ENCODE measurements around the gene ATG7. TPM values are rescaled to one million over a fixed set of nuclear protein-coding genes. Genes with fewer than 3 reads are reported as not detected.

The ATG7 gene
- total RNA-seq, 1 experiment from 2014 or later: 50.9 TPM

DNA sequence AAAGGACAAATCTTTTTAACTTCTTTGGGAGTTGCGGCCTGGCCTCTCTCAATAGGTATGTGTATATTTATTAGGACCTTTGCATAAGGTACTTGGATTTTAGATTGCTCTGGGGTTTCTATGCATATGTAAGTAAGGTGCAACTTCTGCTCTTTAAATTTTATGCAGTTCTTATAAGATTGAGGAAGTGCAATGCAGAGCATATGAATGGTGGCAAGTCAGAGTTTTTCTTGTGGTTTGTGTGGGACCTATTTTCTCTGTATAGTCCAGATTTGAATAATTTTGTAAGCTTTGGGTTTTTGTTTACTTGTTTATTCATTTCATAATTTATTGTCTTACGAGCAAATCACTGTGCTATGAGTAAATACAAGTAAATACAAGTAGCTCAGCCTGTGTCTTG lies 101.5 kb downstream of the ATG7 start:
- no peaks in the 10 kb centered on the region for H3K79me2 ChIP-seq (ENCODE audit: low read length)
- no peaks in the 10 kb centered on the region for H4K20me1 ChIP-seq (ENCODE audit: insufficient read depth, low read depth, low read length)
- peak overlapping the region; percentile 95 for H3K27ac ChIP-seq (ENCODE audit: low read length)
- no peaks in the 10 kb centered on the region for H3K36me3 ChIP-seq (ENCODE audit: insufficient read depth, low read length)
- no peaks in the 10 kb centered on the region for H3K9me3 ChIP-seq (ENCODE audit: low read length)
- H3K4me3 ChIP-seq (ENCODE audit: low read length): peak overlapping the region; percentile 8; the same call in 1 of the 2 replicates
- H2AFZ ChIP-seq (ENCODE audit: low read length): peak overlapping the region; percentile 64; the same call in 1 of the 2 replicates
- peaks cover 23% of the 10 kb centered on the region for H3K4me1 ChIP-seq (ENCODE audit: low read length)
- no peaks in the 10 kb centered on the region for H3K27me3 ChIP-seq (ENCODE audit: low read length)
- H3K9ac ChIP-seq (ENCODE audit: low read length): peak overlapping the region; percentile 54
- peak overlapping the region; percentile 64 for H3K4me2 ChIP-seq (ENCODE audit: low read depth, low read length, poor library complexity, severe bottlenecking)
- H3K9me2 ChIP-seq (replicated peaks; ENCODE audit: insufficient read depth, low read length): no peaks in the 10 kb centered on the region
- peak; percentile 54 for DNase-seq

DNA sequence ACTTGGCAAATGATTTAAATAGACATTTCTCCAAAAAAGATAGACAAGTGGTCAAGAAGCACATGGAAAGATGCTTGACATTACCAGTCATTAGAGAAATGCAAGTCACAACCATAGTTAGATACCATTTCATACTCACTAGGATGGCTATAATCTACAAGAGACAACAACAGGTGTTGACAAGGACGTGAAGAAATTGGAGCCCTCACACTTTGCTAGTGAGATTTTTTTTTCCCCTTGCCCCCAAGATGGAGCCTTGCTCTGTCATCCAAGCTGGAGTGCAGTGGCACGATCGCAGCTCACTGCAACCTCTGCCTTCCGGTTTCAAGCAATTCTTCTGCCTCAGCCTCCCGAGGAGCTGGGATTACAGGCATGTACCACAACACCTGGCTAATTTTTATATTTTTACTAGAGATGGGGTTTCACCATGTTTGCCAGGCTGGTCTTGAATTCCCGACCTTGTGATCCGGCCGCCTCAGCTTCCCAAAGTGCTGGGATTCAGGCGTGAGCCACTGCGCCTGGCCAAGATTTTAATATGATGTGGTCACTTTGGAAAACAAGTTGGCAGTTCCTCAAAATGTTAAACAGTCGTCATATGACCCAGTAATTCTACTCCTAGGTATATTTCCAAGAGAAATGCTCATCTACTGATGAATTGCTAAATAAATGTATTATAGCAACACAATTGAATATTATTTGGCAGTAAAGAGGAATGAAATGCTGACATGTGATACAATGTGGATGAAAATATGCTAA lies 103.3 kb downstream of the ATG7 start:
- H3K9me3 ChIP-seq (ENCODE audit: low read length): no peaks in the 10 kb centered on the region
- peak overlapping the region; percentile 30 for H3K27ac ChIP-seq (ENCODE audit: low read length)
- no peak overlapping the region for H3K9ac ChIP-seq (ENCODE audit: low read length)
- no peaks in the 10 kb centered on the region for H3K36me3 ChIP-seq (ENCODE audit: insufficient read depth, low read length)
- H4K20me1 ChIP-seq (ENCODE audit: insufficient read depth, low read depth, low read length): no peaks in the 10 kb centered on the region
- peaks cover 37% of the 10 kb centered on the region for H3K4me1 ChIP-seq (ENCODE audit: low read length)
- no peaks in the 10 kb centered on the region for H3K9me2 ChIP-seq (replicated peaks; ENCODE audit: insufficient read depth, low read length)
- no peak overlapping the region for H2AFZ ChIP-seq (ENCODE audit: low read length)
- no peak for DNase-seq
- no peaks in the 10 kb centered on the region for H3K27me3 ChIP-seq (ENCODE audit: low read length)
- H3K4me3 ChIP-seq (ENCODE audit: low read length): no peak overlapping the region
- H3K4me2 ChIP-seq (ENCODE audit: low read depth, low read length, poor library complexity, severe bottlenecking): no peak overlapping the region
- no peaks in the 10 kb centered on the region for H3K79me2 ChIP-seq (ENCODE audit: low read length)

DNA sequence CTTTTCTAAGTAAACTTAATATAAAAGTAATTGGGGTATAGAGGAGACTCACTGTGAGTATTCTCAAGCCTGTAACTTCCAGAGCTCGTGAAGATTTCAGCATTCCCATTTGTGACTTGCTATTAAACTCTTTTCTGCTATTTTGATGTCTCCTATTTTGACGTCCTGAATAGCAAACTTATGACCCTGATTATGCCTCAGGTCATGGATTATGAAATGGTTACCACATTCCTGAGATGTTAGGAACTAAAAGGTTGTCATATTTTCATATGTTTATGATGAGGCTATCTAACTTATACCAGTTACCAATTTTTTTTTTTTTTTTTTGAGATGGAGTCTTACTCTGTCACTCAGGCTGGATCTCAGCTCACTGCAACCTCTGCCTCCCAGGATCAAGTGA lies 105.5 kb downstream of the ATG7 start:
- Histone ChIP-seq H3K9me3 (ENCODE audit: low read length) (no peaks in the 10 kb centered on the region), H3K9me2 (replicated peaks; ENCODE audit: insufficient read depth, low read length) (no peaks in the 10 kb centered on the region), H3K36me3 (ENCODE audit: insufficient read depth, low read length) (no peaks in the 10 kb centered on the region), H3K9ac (ENCODE audit: low read length) (no peak overlapping the region), H3K79me2 (ENCODE audit: low read length) (0 out of 2 replicates have a peak, but pooled peaks cover 3% of the 10 kb centered on the region), H4K20me1 (ENCODE audit: insufficient read depth, low read depth, low read length) (no peaks in the 10 kb centered on the region), H3K4me1 (ENCODE audit: low read length) (peaks cover 56% of the 10 kb centered on the region), H3K27ac (ENCODE audit: low read length) (peak overlapping the region; percentile 37; the same call in 1 of the 2 replicates), H2AFZ (ENCODE audit: low read length) (no peak overlapping the region), H3K27me3 (ENCODE audit: low read length) (no peaks in the 10 kb centered on the region), H3K4me3 (ENCODE audit: low read length) (no peak overlapping the region), H3K4me2 (ENCODE audit: low read depth, low read length, poor library complexity, severe bottlenecking) (no peak overlapping the region)
- DNase-seq: no peak

DNA sequence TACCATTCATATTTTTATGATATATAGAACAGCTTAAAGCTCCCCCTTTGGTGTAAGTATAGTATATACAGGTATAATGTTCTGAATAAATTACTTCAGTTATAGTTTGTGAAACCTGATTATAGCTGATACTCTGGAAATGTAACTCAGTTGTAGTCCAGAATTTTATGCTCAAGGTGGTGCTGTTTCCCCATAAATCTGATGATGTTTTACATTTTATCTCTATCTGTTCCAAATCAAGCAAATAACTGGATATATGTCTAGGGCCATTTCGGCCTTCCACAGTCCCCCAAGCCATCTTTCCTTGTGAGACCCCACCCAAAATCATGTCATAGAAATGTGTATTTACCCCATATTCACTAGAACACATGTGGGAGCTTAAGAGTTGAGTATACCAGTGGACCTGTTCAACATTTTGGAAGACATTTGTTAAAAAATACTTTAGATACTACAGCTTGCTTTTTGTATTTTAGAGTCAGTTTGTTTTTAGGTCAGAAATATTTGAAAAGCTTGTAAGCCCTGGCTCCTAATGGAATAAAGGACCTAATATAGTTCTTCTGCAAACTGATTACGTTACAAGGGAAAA lies 107.1 kb downstream of the ATG7 start:
- H4K20me1 ChIP-seq (ENCODE audit: insufficient read depth, low read depth, low read length): no peaks in the 10 kb centered on the region
- H3K9ac ChIP-seq (ENCODE audit: low read length): no peak overlapping the region
- no peak overlapping the region for H2AFZ ChIP-seq (ENCODE audit: low read length)
- peak; percentile 86 for DNase-seq
- H3K27me3 ChIP-seq (ENCODE audit: low read length): no peaks in the 10 kb centered on the region
- no peaks in the 10 kb centered on the region for H3K9me2 ChIP-seq (replicated peaks; ENCODE audit: insufficient read depth, low read length)
- H3K4me1 ChIP-seq (ENCODE audit: low read length): peaks cover 55% of the 10 kb centered on the region
- H3K4me2 ChIP-seq (ENCODE audit: low read depth, low read length, poor library complexity, severe bottlenecking): no peak overlapping the region
- no peaks in the 10 kb centered on the region for H3K36me3 ChIP-seq (ENCODE audit: insufficient read depth, low read length)
- H3K9me3 ChIP-seq (ENCODE audit: low read length): no peaks in the 10 kb centered on the region
- H3K27ac ChIP-seq (ENCODE audit: low read length): peak overlapping the region; percentile 92
- H3K4me3 ChIP-seq (ENCODE audit: low read length): no peak overlapping the region
- H3K79me2 ChIP-seq (ENCODE audit: low read length): 0 out of 2 replicates have a peak, but pooled peaks cover 3% of the 10 kb centered on the region

DNA sequence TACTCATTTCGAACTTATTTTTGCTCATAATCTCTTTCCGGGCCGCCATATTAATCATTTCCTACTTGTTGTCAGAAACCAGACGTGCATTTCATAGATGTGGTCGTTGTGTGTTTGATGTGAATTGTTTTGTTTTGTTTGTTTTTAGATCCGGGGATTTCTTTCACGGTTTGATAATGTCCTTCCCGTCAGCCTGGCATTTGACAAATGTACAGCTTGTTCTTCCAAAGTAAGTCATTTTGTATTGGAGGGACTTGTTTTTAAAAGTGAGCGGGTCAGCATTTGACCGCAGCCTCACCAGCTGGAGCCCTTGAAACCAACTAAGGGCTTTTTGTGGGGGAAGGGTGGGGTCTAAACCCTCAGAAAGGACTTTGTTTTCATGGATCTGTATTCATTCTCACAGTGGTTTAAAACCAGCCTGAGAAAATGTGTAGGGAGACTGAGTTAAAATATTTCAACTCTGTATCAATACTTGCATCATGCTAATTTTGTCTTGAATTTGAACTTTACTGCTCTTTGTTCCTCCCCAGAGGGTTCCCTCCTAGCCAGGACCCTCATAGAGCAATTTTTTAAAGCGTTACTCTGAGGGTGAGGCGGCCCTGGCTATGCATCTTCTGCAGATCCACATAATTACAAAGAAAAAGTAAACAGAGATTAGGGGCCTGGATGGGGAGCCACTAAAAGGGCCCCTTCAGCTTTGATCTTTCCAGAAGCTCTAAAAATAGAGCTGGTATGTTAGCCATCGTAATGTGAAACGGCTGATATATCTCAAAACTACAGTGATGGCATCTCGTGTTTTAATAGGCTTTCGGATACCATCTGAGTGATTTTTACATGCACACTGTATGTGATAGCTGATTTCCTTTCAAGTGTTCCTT lies 107.9 kb downstream of the ATG7 start:
- Histone ChIP-seq H3K9me2 (replicated peaks; ENCODE audit: insufficient read depth, low read length) (no peaks in the 10 kb centered on the region), H3K27me3 (ENCODE audit: low read length) (no peaks in the 10 kb centered on the region), H2AFZ (ENCODE audit: low read length) (no peak overlapping the region), H4K20me1 (ENCODE audit: insufficient read depth, low read depth, low read length) (no peaks in the 10 kb centered on the region), H3K4me2 (ENCODE audit: low read depth, low read length, poor library complexity, severe bottlenecking) (peak overlapping the region; percentile 69), H3K9ac (ENCODE audit: low read length) (peak overlapping the region; percentile 50), H3K4me3 (ENCODE audit: low read length) (peak overlapping the region; percentile 38; the same call in 1 of the 2 replicates), H3K27ac (ENCODE audit: low read length) (peak overlapping the region; percentile 92), H3K4me1 (ENCODE audit: low read length) (peaks cover 58% of the 10 kb centered on the region), H3K9me3 (ENCODE audit: low read length) (no peaks in the 10 kb centered on the region), H3K36me3 (ENCODE audit: insufficient read depth, low read length) (no peaks in the 10 kb centered on the region), H3K79me2 (ENCODE audit: low read length) (0 out of 2 replicates have a peak, but pooled peaks cover 3% of the 10 kb centered on the region)
- DNase-seq: no peak

DNA sequence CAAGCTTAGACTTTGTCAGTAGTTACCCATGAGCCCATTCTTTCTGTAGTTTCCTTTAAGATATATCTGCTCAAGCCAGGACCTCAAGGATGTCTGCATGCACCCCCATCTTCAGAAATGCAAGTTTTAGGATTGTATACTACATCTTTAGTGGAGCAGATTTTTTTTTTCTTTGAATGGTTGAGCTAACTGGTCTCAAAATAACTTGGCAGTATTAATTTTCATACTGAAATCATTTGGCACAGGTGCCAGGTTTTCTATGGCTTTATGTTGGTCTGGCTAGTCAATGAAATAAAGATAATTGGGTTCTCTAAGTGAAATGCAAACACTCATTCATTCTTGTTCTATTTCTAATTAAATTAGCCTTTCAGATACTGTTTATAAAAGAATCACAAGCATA lies 108.9 kb downstream of the ATG7 start:
- peaks cover 58% of the 10 kb centered on the region for H3K4me1 ChIP-seq (ENCODE audit: low read length)
- peak overlapping the region; percentile 69 for H3K4me2 ChIP-seq (ENCODE audit: low read depth, low read length, poor library complexity, severe bottlenecking)
- no peaks in the 10 kb centered on the region for H3K9me2 ChIP-seq (replicated peaks; ENCODE audit: insufficient read depth, low read length)
- DNase-seq: peak; percentile 71
- no peaks in the 10 kb centered on the region for H4K20me1 ChIP-seq (ENCODE audit: insufficient read depth, low read depth, low read length)
- H3K27me3 ChIP-seq (ENCODE audit: low read length): no peaks in the 10 kb centered on the region
- peak overlapping the region; percentile 38 for H3K4me3 ChIP-seq (ENCODE audit: low read length)
- peak overlapping the region; percentile 92 for H3K27ac ChIP-seq (ENCODE audit: low read length)
- no peak overlapping the region for H2AFZ ChIP-seq (ENCODE audit: low read length)
- no peaks in the 10 kb centered on the region for H3K36me3 ChIP-seq (ENCODE audit: insufficient read depth, low read length)
- peak overlapping the region; percentile 50 for H3K9ac ChIP-seq (ENCODE audit: low read length)
- 0 out of 2 replicates have a peak, but pooled peaks cover 3% of the 10 kb centered on the region for H3K79me2 ChIP-seq (ENCODE audit: low read length)
- no peaks in the 10 kb centered on the region for H3K9me3 ChIP-seq (ENCODE audit: low read length)

DNA sequence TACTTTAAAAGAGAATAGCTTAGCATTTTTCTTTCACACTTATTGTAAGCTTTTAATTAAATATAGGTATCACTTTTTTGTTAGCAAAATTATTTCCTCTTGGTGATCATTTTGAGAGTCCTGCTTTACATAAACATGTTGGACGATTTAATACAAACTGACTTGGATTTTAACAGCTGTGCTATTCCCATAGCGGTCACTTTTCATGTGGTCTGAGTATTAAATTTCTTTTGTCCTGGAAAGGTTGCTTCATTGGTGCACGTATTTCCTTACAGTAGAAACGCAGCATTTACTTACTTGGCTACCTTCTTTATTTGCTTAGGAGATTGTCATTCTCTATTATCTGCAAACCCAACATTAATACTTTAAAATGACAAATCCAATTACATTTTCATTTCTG lies 109.4 kb downstream of the ATG7 start:
- Histone ChIP-seq H3K4me3 (ENCODE audit: low read length) (peak overlapping the region; percentile 38), H3K27ac (ENCODE audit: low read length) (peak overlapping the region; percentile 92), H2AFZ (ENCODE audit: low read length) (no peak overlapping the region), H3K79me2 (ENCODE audit: low read length) (0 out of 2 replicates have a peak, but pooled peaks cover 3% of the 10 kb centered on the region), H3K9ac (ENCODE audit: low read length) (peak overlapping the region; percentile 50), H3K27me3 (ENCODE audit: low read length) (no peaks in the 10 kb centered on the region), H3K4me1 (ENCODE audit: low read length) (peaks cover 58% of the 10 kb centered on the region), H4K20me1 (ENCODE audit: insufficient read depth, low read depth, low read length) (no peaks in the 10 kb centered on the region), H3K36me3 (ENCODE audit: insufficient read depth, low read length) (no peaks in the 10 kb centered on the region), H3K9me2 (replicated peaks; ENCODE audit: insufficient read depth, low read length) (no peaks in the 10 kb centered on the region), H3K9me3 (ENCODE audit: low read length) (no peaks in the 10 kb centered on the region), H3K4me2 (ENCODE audit: low read depth, low read length, poor library complexity, severe bottlenecking) (peak overlapping the region; percentile 69)
- DNase-seq: peak; percentile 59
